ENCODE data around the gene CTU1.

CTU1 gene

GRCh38 chr19:51124216-51124615, 16.0 kb upstream of the CTU1 start:
- no peak for TF ChIP-seq CTCF (IDR thresholded peaks at IDR 0.05; ENCODE audit: borderline replicate concordance, insufficient read depth, low read depth, low read length)
- no peak overlapping the region for H3K4me3 ChIP-seq (ENCODE audit: low read depth, low read length)

- no peak for TF ChIP-seq CTCF (IDR thresholded peaks at IDR 0.05; ENCODE audit: borderline replicate concordance, insufficient read depth, low read depth, low read length)
These were observed 15.6 kb upstream of the CTU1 start for GRCh38 chr19:51123802-51124201.

GRCh38 chr19:51123381-51123800, 15.2 kb upstream of the CTU1 start:
- H3K4me3 ChIP-seq (ENCODE audit: low read depth, low read length) = no peak overlapping the region
- no peak for TF ChIP-seq CTCF (IDR thresholded peaks at IDR 0.05; ENCODE audit: borderline replicate concordance, insufficient read depth, low read depth, low read length)

More at GRCh38 chr19:51123802-51124201, 15.6 kb upstream of the CTU1 start:
- no peak overlapping the region for H3K4me3 ChIP-seq (ENCODE audit: low read depth, low read length)

GRCh38 chr19:51122112-51122981, 14.1 kb upstream of the CTU1 start:
- TF ChIP-seq CTCF (IDR thresholded peaks at IDR 0.05; ENCODE audit: borderline replicate concordance, insufficient read depth, low read depth, low read length) = no peak
- H3K4me3 ChIP-seq (ENCODE audit: low read depth, low read length) = no peak overlapping the region

- H3K4me3 ChIP-seq (ENCODE audit: low read depth, low read length) = no peak overlapping the region
- TF ChIP-seq CTCF (IDR thresholded peaks at IDR 0.05; ENCODE audit: borderline replicate concordance, insufficient read depth, low read depth, low read length) = no peak
These were observed 13.0 kb upstream of the CTU1 start for GRCh38 chr19:51121257-51121656.

GRCh38 chr19:51120160-51120559, 12.0 kb upstream of the CTU1 start:
- no peak for TF ChIP-seq CTCF (IDR thresholded peaks at IDR 0.05; ENCODE audit: borderline replicate concordance, insufficient read depth, low read depth, low read length)
- H3K4me3 ChIP-seq (ENCODE audit: low read depth, low read length) = no peak overlapping the region

GRCh38 chr19:51119611-51120010, 11.4 kb upstream of the CTU1 start:
- no peak for TF ChIP-seq CTCF (IDR thresholded peaks at IDR 0.05; ENCODE audit: borderline replicate concordance, insufficient read depth, low read depth, low read length)
- no peak overlapping the region for H3K4me3 ChIP-seq (ENCODE audit: low read depth, low read length)
